ENCODE measurements around the gene PGAP2. TPM values are rescaled to one million over a fixed set of nuclear protein-coding genes. Genes with fewer than 3 reads are reported as not detected.

Gene PGAP2
- total and polyA plus RNA-seq, 2 experiments from 2014 or later = 39.3 to 43.2 TPM

DNA sequence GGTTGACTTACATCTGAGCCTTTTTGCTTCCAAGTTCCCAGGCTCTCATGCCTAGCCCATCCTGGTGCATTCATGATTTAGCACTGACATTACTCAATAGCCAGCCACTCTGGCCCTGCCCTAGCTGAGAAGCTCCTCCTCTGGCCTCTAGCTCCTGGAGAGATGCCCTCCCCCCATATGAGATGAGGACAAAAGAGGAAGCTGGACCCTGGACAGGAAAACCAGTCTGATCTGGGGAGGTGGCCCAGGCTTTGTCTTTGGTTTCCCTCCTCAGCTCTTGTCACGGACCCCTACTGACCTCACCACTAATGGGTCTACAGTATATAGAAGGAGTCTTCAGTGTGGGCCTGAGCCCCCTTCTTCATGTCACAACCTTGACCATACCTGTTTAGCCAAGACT, 29.4 kb downstream of the PGAP2 start:
- peaks cover 53% of the 10 kb centered on the region for H3K4me1 Mint-ChIP-seq
- DNase-seq (ENCODE audit: low spot score) (no peak), ATAC-seq (no peak)
- no peak overlapping the region for H3K4me3 Mint-ChIP-seq
- Histone ChIP-seq H3K4me3 (no peak overlapping the region), H3F3A (replicated peaks; ENCODE audit: low read depth) (0 out of 2 replicates have a peak, but pooled peaks cover 3% of the 10 kb centered on the region), H3K27me3 (ENCODE audit: insufficient read depth) (no peaks in the 10 kb centered on the region), H3K79me2 (replicated peaks; ENCODE audit: insufficient read depth) (peaks cover 70% of the 10 kb centered on the region), H3K4me1 (ENCODE audit: insufficient read depth) (peaks cover 28% of the 10 kb centered on the region), H3K9me2 (ENCODE audit: insufficient read depth) (no peaks in the 10 kb centered on the region), H3K36me3 (ENCODE audit: insufficient read depth) (no peaks in the 10 kb centered on the region; the same call in 1 of the 2 replicates), H2AFZ (no peak overlapping the region), H4K20me1 (replicated peaks; ENCODE audit: insufficient read depth) (peaks cover 57% of the 10 kb centered on the region), H3K4me2 (peak overlapping the region; percentile 55; the same call in 1 of the 2 replicates), H3K27ac (ENCODE audit: low read depth) (no peak overlapping the region)
- no peak overlapping the region for H3K27ac Mint-ChIP-seq
- TF ChIP-seq ZNF114 (CRISPR knock-in tag; IDR thresholded peaks at IDR 0.05) (no peak), NANOG (IDR thresholded peaks at IDR 0.05; ENCODE audit: borderline replicate concordance) (no peak), POLR2AphosphoS5 (IDR thresholded peaks at IDR 0.05; ENCODE audit: low read depth) (no peak), EZH2 (IDR thresholded peaks at IDR 0.05; ENCODE audit: low read depth, unreplicated experiment) (no peak)
- TF ChIP-seq, protein P1, sequence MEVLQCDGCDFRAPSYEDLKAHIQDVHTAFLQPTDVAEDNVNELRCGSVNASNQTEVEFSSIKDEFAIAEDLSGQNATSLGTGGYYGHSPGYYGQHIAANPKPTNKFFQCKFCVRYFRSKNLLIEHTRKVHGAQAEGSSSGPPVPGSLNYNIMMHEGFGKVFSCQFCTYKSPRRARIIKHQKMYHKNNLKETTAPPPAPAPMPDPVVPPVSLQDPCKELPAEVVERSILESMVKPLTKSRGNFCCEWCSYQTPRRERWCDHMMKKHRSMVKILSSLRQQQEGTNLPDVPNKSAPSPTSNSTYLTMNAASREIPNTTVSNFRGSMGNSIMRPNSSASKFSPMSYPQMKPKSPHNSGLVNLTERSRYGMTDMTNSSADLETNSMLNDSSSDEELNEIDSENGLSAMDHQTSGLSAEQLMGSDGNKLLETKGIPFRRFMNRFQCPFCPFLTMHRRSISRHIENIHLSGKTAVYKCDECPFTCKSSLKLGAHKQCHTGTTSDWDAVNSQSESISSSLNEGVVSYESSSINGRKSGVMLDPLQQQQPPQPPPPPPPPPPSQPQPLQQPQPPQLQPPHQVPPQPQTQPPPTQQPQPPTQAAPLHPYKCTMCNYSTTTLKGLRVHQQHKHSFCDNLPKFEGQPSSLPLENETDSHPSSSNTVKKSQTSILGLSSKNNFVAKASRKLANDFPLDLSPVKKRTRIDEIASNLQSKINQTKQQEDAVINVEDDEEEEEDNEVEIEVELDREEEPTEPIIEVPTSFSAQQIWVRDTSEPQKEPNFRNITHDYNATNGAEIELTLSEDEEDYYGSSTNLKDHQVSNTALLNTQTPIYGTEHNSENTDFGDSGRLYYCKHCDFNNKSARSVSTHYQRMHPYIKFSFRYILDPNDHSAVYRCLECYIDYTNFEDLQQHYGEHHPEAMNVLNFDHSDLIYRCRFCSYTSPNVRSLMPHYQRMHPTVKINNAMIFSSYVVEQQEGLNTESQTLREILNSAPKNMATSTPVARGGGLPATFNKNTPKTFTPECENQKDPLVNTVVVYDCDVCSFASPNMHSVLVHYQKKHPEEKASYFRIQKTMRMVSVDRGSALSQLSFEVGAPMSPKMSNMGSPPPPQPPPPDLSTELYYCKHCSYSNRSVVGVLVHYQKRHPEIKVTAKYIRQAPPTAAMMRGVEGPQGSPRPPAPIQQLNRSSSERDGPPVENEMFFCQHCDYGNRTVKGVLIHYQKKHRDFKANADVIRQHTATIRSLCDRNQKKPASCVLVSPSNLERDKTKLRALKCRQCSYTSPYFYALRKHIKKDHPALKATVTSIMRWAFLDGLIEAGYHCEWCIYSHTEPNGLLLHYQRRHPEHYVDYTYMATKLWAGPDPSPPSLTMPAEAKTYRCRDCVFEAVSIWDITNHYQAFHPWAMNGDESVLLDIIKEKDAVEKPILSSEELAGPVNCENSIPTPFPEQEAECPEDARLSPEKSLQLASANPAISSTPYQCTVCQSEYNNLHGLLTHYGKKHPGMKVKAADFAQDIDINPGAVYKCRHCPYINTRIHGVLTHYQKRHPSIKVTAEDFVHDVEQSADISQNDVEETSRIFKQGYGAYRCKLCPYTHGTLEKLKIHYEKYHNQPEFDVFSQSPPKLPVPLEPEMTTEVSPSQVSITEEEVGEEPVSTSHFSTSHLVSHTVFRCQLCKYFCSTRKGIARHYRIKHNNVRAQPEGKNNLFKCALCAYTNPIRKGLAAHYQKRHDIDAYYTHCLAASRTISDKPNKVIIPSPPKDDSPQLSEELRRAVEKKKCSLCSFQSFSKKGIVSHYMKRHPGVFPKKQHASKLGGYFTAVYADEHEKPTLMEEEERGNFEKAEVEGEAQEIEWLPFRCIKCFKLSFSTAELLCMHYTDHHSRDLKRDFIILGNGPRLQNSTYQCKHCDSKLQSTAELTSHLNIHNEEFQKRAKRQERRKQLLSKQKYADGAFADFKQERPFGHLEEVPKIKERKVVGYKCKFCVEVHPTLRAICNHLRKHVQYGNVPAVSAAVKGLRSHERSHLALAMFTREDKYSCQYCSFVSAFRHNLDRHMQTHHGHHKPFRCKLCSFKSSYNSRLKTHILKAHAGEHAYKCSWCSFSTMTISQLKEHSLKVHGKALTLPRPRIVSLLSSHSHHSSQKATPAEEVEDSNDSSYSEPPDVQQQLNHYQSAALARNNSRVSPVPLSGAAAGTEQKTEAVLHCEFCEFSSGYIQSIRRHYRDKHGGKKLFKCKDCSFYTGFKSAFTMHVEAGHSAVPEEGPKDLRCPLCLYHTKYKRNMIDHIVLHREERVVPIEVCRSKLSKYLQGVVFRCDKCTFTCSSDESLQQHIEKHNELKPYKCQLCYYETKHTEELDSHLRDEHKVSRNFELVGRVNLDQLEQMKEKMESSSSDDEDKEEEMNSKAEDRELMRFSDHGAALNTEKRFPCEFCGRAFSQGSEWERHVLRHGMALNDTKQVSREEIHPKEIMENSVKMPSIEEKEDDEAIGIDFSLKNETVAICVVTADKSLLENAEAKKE (CRISPR knock-in tag; IDR thresholded peaks at IDR 0.05) = no peak
- H3K27me3 Mint-ChIP-seq (ENCODE audit: insufficient read depth, low read depth, poor library complexity) = peaks cover 9% of the 10 kb centered on the region
- H3K36me3 Mint-ChIP-seq (ENCODE audit: low read depth) = peaks cover 15% of the 10 kb centered on the region
- H3K9me3 Mint-ChIP-seq = no peaks in the 10 kb centered on the region; the same call in 2 of the 3 replicates

DNA sequence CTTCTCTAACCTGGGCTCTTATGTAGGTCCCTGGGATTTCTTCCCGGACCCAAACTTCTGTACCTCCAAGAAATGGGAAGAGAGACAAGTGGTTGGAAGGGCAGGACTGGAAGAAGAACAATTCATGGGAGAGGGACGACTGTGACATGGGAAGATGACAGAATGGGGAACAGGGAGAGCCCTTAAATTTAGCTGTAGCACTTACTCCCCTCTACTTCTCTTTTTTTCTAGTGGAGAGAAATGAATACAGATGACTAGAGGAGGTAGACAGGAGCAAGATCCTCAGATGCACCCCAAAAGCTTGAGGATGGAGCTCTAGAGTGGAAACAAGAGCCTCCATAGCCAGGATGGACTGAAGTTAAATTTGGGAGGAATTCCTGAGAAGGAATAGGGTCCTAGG, 30.1 kb downstream of the PGAP2 start:
- no peak overlapping the region for H3K4me2 ChIP-seq
- Mint-ChIP-seq H3K27ac (no peak overlapping the region; the same call in 1 of the 2 replicates), H3K4me3 (no peak overlapping the region; the same call in 2 of the 3 replicates), H3K36me3 (ENCODE audit: low read depth) (peaks cover 15% of the 10 kb centered on the region), H3K27me3 (ENCODE audit: insufficient read depth, low read depth, poor library complexity) (peaks cover 11% of the 10 kb centered on the region), H3K4me1 (peaks cover 53% of the 10 kb centered on the region), H3K9me3 (no peaks in the 10 kb centered on the region; the same call in 2 of the 3 replicates)
- H2AFZ ChIP-seq = no peak overlapping the region
- no peaks in the 10 kb centered on the region; the same call in 1 of the 2 replicates for H3K36me3 ChIP-seq (ENCODE audit: insufficient read depth)
- H3K4me1 ChIP-seq (ENCODE audit: insufficient read depth) = peaks cover 28% of the 10 kb centered on the region
- H4K20me1 ChIP-seq (replicated peaks; ENCODE audit: insufficient read depth) = peaks cover 50% of the 10 kb centered on the region
- 0 out of 2 replicates have a peak, but pooled peaks cover 3% of the 10 kb centered on the region for H3F3A ChIP-seq (replicated peaks; ENCODE audit: low read depth)
- no peak overlapping the region for H3K4me3 ChIP-seq
- H3K79me2 ChIP-seq (replicated peaks; ENCODE audit: insufficient read depth) = peaks cover 63% of the 10 kb centered on the region
- ATAC-seq (no peak), DNase-seq (ENCODE audit: low spot score) (no peak)
- H3K27ac ChIP-seq (ENCODE audit: low read depth) = no peak overlapping the region
- TF ChIP-seq NANOG (IDR thresholded peaks at IDR 0.05; ENCODE audit: borderline replicate concordance) = no peak
- no peak for TF ChIP-seq ZNF114 (CRISPR knock-in tag; IDR thresholded peaks at IDR 0.05)
- TF ChIP-seq EZH2 (IDR thresholded peaks at IDR 0.05; ENCODE audit: low read depth, unreplicated experiment) = no peak
- no peaks in the 10 kb centered on the region for H3K9me2 ChIP-seq (ENCODE audit: insufficient read depth)
- no peaks in the 10 kb centered on the region for H3K27me3 ChIP-seq (ENCODE audit: insufficient read depth)
